Ishikawa (cell line): ENCODE results near the gene ZBTB16.

Experiments
- CEBPB ChIP-seq: IDR thresholded peaks from 2 replicates; pipeline ENCODE4 v1.6.1; 2012
- CREB1 ChIP-seq: IDR thresholded peaks from 2 replicates; pipeline ENCODE4 v1.6.1; 2012; ENCODE audit warnings: low read depth
- EGR1 ChIP-seq: IDR thresholded peaks from 2 replicates; pipeline ENCODE4 v1.6.1; 2012
- EP300 ChIP-seq: IDR thresholded peaks from 2 replicates; pipeline ENCODE4 v1.6.1; 2012; ENCODE audit warnings: borderline replicate concordance
- FOXM1 ChIP-seq: IDR thresholded peaks from 2 replicates; pipeline ENCODE4 v1.6.1; 2012; ENCODE audit warnings: low read depth, borderline replicate concordance
- NFIC ChIP-seq: IDR thresholded peaks from 2 replicates; pipeline ENCODE4 v1.6.1; 2012
- RAD21 ChIP-seq: IDR thresholded peaks from 2 replicates; pipeline ENCODE4 v1.6.1; 2012; ENCODE audit warnings: low read depth
- REST ChIP-seq: IDR thresholded peaks from 2 replicates; pipeline ENCODE4 v1.6.1; 2012; ENCODE audit warnings: low read depth, mild to moderate bottlenecking
- TAF1 ChIP-seq: IDR thresholded peaks from 2 replicates; pipeline ENCODE4 v1.6.1; 2012; ENCODE audit warnings: low read depth, mild to moderate bottlenecking
- TCF12 ChIP-seq: IDR thresholded peaks from 2 replicates; pipeline ENCODE4 v1.6.1; 2012; ENCODE audit warnings: low read depth
- TEAD4 ChIP-seq: IDR thresholded peaks from 2 replicates; pipeline ENCODE4 v1.6.1; 2012
- USF1 ChIP-seq: IDR thresholded peaks from 2 replicates; pipeline ENCODE4 v1.6.1; 2012
- YY1 ChIP-seq: IDR thresholded peaks from 2 replicates; pipeline ENCODE4 v1.6.1; 2012; ENCODE audit warnings: low read depth
- ZBTB7A ChIP-seq: IDR thresholded peaks from 2 replicates; pipeline ENCODE4 v1.6.1; 2012; ENCODE audit warnings: low read depth
- TF ChIP-seq, protein P1 (sequence below): IDR thresholded peaks from 2 replicates; pipeline ENCODE4 v1.6.1; 2012

ZBTB16 gene

DNA sequence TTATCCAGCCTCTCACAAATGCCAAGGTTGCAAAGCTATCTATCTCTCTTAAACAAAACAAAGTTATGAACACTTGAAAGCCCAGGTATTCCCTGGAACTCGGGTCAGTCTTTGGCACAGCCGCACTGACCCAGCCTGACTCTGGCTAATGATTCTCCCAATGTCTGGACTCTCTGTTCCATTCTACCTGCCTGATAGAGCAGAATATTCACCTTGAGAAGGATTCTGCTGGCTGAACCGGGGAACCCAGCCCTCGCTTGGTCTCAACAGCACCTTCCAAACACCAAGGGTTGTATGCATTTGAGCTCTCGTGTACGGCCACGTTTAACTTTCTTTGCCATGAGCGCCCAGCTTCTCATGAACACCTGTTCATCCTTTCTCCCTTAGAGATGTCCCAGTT, 116.8 kb downstream of the ZBTB16 start:
- TF ChIP-seq YY1 (no peak), EP300 (no peak), ZBTB7A (no peak), TCF12 (no peak), FOXM1 (no peak), CEBPB (no peak), TEAD4 (no peak), EGR1 (no peak), RAD21 (no peak), NFIC (no peak), TAF1 (no peak)

DNA sequence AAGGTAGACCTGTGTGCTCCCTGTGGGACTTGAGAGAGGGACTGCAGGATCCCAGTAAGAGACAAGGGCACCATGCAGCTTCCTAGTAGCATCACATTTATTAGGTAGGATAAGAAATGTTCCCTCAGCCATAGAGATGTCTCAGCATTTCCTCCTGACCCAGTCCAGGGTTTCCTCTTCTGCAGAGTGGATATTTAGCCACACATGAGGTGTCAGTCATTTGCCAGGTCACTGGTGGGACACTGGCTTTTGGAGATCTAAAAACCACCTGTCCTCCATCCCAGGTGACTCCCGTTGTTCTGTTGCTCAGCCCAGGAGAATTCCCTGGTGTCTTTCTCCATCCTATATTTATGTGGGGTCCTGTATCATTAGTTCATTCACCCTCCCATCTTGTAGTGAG, 119.1 kb downstream of the ZBTB16 start:
- TF ChIP-seq RAD21 (no peak), NFIC (no peak), USF1 (no peak), TCF12 (no peak), REST (no peak), EGR1 (no peak), TAF1 (no peak), CREB1 (no peak), FOXM1 (no peak), ZBTB7A (no peak), TEAD4 (no peak), CEBPB (no peak), YY1 (no peak), EP300 (no peak)
- TF ChIP-seq, protein P1, sequence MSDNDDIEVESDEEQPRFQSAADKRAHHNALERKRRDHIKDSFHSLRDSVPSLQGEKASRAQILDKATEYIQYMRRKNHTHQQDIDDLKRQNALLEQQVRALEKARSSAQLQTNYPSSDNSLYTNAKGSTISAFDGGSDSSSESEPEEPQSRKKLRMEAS = no peak

GRCh38 chr11:114179234-114179941, 119.9 kb downstream of the ZBTB16 start:
- TF ChIP-seq RAD21 (no peak), CEBPB (no peak), ZBTB7A (no peak), TEAD4 (no peak), CREB1 (no peak), TCF12 (no peak), TAF1 (no peak), FOXM1 (no peak), EGR1 (no peak), NFIC (no peak), REST (no peak)
- TF ChIP-seq, protein P1 = no peak

- TF ChIP-seq RAD21 = peak; percentile 57
- no peak for TF ChIP-seq ZBTB7A
- TF ChIP-seq FOXM1 = no peak
- no peak for TF ChIP-seq YY1
- TF ChIP-seq, protein P1 = no peak
- TF ChIP-seq USF1 = no peak
- no peak for TF ChIP-seq REST
These were observed 121.0 kb downstream of the ZBTB16 start for GRCh38 chr11:114180301-114181055.
